ENCODE data around the gene ITGA6.
"Not testable (repeated sequence)": the region's sequence is repeated elsewhere in the genome, so short reads cannot be mapped to it uniquely, and the experiment has no call there.

DNA sequence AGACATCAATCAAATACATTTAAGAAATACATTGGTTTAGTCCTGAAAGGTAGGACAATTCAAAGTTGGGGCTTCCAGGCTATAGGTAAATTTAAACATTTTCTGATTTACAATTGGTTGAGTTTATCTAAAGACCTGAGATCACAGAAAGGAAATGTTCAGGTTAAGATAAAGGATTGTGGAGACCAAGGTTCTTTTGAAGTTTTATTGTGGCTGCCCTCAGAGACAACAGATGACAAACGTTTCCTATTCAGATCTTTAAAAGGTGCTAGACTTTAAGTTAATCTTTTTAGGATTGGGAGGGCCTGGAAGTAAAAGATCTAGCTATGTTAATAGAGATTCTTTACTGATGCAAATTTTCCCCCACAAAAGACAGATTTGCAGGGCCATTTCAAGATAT is 122.4 kb downstream of the ITGA6 start:
- TF ChIP-seq, protein P1, sequence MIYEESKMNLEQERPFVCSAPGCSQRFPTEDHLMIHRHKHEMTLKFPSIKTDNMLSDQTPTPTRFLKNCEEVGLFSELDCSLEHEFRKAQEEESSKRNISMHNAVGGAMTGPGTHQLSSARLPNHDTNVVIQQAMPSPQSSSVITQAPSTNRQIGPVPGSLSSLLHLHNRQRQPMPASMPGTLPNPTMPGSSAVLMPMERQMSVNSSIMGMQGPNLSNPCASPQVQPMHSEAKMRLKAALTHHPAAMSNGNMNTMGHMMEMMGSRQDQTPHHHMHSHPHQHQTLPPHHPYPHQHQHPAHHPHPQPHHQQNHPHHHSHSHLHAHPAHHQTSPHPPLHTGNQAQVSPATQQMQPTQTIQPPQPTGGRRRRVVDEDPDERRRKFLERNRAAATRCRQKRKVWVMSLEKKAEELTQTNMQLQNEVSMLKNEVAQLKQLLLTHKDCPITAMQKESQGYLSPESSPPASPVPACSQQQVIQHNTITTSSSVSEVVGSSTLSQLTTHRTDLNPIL (CRISPR knock-in tag; IDR thresholded peaks at IDR 0.05; ENCODE audit: low read depth), result not testable (repeated sequence)
- not testable (repeated sequence) for TF ChIP-seq ARNTL (CRISPR knock-in tag; IDR thresholded peaks at IDR 0.05; ENCODE audit: borderline replicate concordance, low read depth); ISL1 (CRISPR knock-in tag; IDR thresholded peaks at IDR 0.05); ZNF70 (CRISPR knock-in tag; IDR thresholded peaks at IDR 0.05)
- TF ChIP-seq, protein P2, sequence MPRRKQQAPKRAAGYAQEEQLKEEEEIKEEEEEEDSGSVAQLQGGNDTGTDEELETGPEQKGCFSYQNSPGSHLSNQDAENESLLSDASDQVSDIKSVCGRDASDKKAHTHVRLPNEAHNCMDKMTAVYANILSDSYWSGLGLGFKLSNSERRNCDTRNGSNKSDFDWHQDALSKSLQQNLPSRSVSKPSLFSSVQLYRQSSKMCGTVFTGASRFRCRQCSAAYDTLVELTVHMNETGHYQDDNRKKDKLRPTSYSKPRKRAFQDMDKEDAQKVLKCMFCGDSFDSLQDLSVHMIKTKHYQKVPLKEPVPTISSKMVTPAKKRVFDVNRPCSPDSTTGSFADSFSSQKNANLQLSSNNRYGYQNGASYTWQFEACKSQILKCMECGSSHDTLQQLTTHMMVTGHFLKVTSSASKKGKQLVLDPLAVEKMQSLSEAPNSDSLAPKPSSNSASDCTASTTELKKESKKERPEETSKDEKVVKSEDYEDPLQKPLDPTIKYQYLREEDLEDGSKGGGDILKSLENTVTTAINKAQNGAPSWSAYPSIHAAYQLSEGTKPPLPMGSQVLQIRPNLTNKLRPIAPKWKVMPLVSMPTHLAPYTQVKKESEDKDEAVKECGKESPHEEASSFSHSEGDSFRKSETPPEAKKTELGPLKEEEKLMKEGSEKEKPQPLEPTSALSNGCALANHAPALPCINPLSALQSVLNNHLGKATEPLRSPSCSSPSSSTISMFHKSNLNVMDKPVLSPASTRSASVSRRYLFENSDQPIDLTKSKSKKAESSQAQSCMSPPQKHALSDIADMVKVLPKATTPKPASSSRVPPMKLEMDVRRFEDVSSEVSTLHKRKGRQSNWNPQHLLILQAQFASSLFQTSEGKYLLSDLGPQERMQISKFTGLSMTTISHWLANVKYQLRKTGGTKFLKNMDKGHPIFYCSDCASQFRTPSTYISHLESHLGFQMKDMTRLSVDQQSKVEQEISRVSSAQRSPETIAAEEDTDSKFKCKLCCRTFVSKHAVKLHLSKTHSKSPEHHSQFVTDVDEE (CRISPR knock-in tag; IDR thresholded peaks at IDR 0.05), result not testable (repeated sequence)
- TF ChIP-seq, protein P3, sequence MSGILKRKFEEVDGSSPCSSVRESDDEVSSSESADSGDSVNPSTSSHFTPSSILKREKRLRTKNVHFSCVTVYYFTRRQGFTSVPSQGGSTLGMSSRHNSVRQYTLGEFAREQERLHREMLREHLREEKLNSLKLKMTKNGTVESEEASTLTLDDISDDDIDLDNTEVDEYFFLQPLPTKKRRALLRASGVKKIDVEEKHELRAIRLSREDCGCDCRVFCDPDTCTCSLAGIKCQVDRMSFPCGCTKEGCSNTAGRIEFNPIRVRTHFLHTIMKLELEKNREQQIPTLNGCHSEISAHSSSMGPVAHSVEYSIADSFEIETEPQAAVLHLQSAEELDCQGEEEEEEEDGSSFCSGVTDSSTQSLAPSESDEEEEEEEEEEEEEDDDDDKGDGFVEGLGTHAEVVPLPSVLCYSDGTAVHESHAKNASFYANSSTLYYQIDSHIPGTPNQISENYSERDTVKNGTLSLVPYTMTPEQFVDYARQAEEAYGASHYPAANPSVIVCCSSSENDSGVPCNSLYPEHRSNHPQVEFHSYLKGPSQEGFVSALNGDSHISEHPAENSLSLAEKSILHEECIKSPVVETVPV (CRISPR knock-in tag; IDR thresholded peaks at IDR 0.05), result not testable (repeated sequence)
- TF ChIP-seq, protein P4, sequence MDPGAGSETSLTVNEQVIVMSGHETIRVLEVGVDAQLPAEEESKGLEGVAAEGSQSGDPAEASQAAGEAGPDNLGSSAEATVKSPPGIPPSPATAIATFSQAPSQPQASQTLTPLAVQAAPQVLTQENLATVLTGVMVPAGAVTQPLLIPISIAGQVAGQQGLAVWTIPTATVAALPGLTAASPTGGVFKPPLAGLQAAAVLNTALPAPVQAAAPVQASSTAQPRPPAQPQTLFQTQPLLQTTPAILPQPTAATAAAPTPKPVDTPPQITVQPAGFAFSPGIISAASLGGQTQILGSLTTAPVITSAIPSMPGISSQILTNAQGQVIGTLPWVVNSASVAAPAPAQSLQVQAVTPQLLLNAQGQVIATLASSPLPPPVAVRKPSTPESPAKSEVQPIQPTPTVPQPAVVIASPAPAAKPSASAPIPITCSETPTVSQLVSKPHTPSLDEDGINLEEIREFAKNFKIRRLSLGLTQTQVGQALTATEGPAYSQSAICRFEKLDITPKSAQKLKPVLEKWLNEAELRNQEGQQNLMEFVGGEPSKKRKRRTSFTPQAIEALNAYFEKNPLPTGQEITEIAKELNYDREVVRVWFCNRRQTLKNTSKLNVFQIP (CRISPR knock-in tag; IDR thresholded peaks at IDR 0.05; ENCODE audit: borderline replicate concordance, low read depth), result not testable (repeated sequence)
